ENCODE data around the gene SFTPA1.

DNA sequence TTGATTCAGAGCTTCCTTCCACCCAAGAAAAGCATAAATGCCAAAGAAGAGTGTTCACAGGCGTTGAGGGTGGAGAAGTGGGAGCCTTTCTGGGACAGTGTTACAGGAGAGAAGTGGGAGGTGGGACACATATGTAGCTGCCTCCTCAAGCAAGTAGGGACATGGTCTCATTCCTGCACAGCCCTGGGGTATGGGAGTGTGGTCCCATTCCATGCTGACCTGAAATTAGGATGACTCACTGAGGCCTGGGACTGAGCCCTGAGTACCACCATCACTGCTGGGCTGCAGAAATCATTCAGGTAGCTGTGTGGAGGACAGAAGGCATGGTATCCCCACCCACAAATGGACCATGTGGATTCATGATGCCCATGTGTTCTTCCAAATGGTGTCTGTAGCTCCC lies 17.4 kb upstream of the SFTPA1 start:
- TF ChIP-seq, protein P1, sequence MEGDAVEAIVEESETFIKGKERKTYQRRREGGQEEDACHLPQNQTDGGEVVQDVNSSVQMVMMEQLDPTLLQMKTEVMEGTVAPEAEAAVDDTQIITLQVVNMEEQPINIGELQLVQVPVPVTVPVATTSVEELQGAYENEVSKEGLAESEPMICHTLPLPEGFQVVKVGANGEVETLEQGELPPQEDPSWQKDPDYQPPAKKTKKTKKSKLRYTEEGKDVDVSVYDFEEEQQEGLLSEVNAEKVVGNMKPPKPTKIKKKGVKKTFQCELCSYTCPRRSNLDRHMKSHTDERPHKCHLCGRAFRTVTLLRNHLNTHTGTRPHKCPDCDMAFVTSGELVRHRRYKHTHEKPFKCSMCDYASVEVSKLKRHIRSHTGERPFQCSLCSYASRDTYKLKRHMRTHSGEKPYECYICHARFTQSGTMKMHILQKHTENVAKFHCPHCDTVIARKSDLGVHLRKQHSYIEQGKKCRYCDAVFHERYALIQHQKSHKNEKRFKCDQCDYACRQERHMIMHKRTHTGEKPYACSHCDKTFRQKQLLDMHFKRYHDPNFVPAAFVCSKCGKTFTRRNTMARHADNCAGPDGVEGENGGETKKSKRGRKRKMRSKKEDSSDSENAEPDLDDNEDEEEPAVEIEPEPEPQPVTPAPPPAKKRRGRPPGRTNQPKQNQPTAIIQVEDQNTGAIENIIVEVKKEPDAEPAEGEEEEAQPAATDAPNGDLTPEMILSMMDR (optimal IDR thresholded peaks at IDR 0.05 in 1 of 3, IDR thresholded peaks at IDR 0.05 in 1 of 3, conservative IDR thresholded peaks at IDR 0.05 in 1 of 3; ENCODE audit: extremely low read depth in 1 of 3, insufficient read depth in 2 of 3, low read length in 3 of 3) = no peak
- no peak for TF ChIP-seq EZH2 (IDR thresholded peaks at IDR 0.05; ENCODE audit: low read length)

All from keratinocyte (primary cell).